ENCODE data around the gene ILK.
A peak's percentile ranks its signal among the peaks of the same experiment; 100 is the strongest.

Gene ILK

GRCh38 chr11:6603287-6604080 is at the start of gene ILK, which contains the start of gene RRP8:
Gene ILK, plus strand, starts transcription at chr11:6603774. Its CDS starts 498 bp downstream, at chr11:6604272.
Gene RRP8, minus strand, starts transcription at chr11:6603616. Its CDS starts 114 bp downstream, at chr11:6603502.
- peak; percentile 93 for FAIRE-seq
- DNase-seq (ENCODE audit: insufficient read length, low spot score) = peak; percentile 80

GRCh38 chr11:6554828-6555706 is 48.5 kb upstream of the ILK start:
- FAIRE-seq (no peak), DNase-seq (ENCODE audit: insufficient read length, low spot score) (no peak)

GRCh38 chr11:6556139-6556949 is 47.2 kb upstream of the ILK start:
- no peak for FAIRE-seq

GRCh38 chr11:6557063-6557462 is 46.5 kb upstream of the ILK start:
- no peak for DNase-seq (ENCODE audit: insufficient read length, low spot score)
- FAIRE-seq = no peak

More at GRCh38 chr11:6556139-6556949, 47.2 kb upstream of the ILK start:
- no peak for DNase-seq (ENCODE audit: insufficient read length, low spot score)

GRCh38 chr11:6557761-6558674 is 45.6 kb upstream of the ILK start:
- no peak for DNase-seq (ENCODE audit: insufficient read length, low spot score)
- no peak for FAIRE-seq

GRCh38 chr11:6559369-6559768 is 44.2 kb upstream of the ILK start:
- no peak for DNase-seq (ENCODE audit: insufficient read length, low spot score)
- no peak for FAIRE-seq

- DNase-seq (ENCODE audit: insufficient read length, low spot score) (no peak), FAIRE-seq (no peak)
Observed at GRCh38 chr11:6561288-6561687, 42.3 kb upstream of the ILK start.

- no peak for DNase-seq (ENCODE audit: insufficient read length, low spot score)
- no peak for FAIRE-seq
Observed at GRCh38 chr11:6563121-6563619, 40.4 kb upstream of the ILK start.

GRCh38 chr11:6563667-6564066 is 39.9 kb upstream of the ILK start:
- FAIRE-seq (no peak), DNase-seq (ENCODE audit: insufficient read length, low spot score) (no peak)

GRCh38 chr11:6565325-6565724 is 38.2 kb upstream of the ILK start:
- DNase-seq (ENCODE audit: insufficient read length, low spot score) (no peak), FAIRE-seq (no peak)

- FAIRE-seq = no peak
Observed at GRCh38 chr11:6565988-6566703, 37.4 kb upstream of the ILK start.

GRCh38 chr11:6566704-6567370 is 36.7 kb upstream of the ILK start:
- FAIRE-seq = no peak

More at GRCh38 chr11:6565988-6566703, 37.4 kb upstream of the ILK start:
- DNase-seq (ENCODE audit: insufficient read length, low spot score) = no peak

GRCh38 chr11:6567371-6567745 is 36.2 kb upstream of the ILK start:
- FAIRE-seq (no peak), DNase-seq (ENCODE audit: insufficient read length, low spot score) (no peak)

More at GRCh38 chr11:6566704-6567370, 36.7 kb upstream of the ILK start:
- no peak for DNase-seq (ENCODE audit: insufficient read length, low spot score)

- no peak for DNase-seq (ENCODE audit: insufficient read length, low spot score)
- FAIRE-seq = no peak
Observed at GRCh38 chr11:6568191-6568918, 35.2 kb upstream of the ILK start.

GRCh38 chr11:6569706-6570105 is 33.9 kb upstream of the ILK start:
- FAIRE-seq = no peak
- no peak for DNase-seq (ENCODE audit: insufficient read length, low spot score)

GRCh38 chr11:6570691-6571427 is 32.7 kb upstream of the ILK start:
- DNase-seq (ENCODE audit: insufficient read length, low spot score) = no peak
- FAIRE-seq = no peak

- FAIRE-seq (no peak), DNase-seq (ENCODE audit: insufficient read length, low spot score) (no peak)
Observed at GRCh38 chr11:6571434-6572008, 32.1 kb upstream of the ILK start.

Data from GM19239 (cell line).